GM12864 (cell line): Measurements from ENCODE around the gene PHTF2.
"Not testable (repeated sequence)": the region's sequence is repeated elsewhere in the genome, so short reads cannot be mapped to it uniquely, and the experiment has no call there.

Experiments used
- DNase-seq: peaks from one replicate; pipeline ENCODE4 v3.0.0-alpha.2; 2011; ENCODE audit warnings: low read depth
- H3K4me3 ChIP-seq: 2 replicates; pipeline ENCODE4 v1.5.1; 2011; ENCODE audit warnings: mild to moderate bottlenecking, low read depth, low read length, control low read depth
- TF ChIP-seq, protein P1 (sequence below): IDR thresholded peaks from 2 replicates; pipeline ENCODE4 v1.5.1; 2011; ENCODE audit warnings: low read depth, mild to moderate bottlenecking, moderate library complexity, low read length, control low read depth, inconsistent platforms; ENCODE audit errors: missing control alignments

Gene PHTF2

DNA sequence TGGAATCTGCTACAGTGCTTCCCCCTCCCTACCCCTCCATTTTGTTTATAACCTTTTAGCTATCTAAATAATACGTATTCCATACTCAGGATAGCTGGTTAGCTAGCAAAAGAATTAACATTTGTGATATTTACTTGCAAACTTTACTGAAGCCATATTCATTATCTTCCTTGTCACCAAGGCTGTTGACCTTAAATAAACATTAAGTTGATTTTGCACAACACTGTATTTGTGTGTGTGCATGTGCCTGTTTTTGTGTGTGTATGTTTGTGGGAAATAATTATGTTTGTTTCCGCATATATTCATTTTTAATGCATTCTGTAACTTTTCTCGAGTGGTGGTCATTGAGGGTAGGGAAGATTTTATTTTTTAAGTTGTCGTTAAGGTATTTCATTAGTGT is 16.2 kb upstream of the PHTF2 start:
- no peak for DNase-seq
- TF ChIP-seq, protein P1, sequence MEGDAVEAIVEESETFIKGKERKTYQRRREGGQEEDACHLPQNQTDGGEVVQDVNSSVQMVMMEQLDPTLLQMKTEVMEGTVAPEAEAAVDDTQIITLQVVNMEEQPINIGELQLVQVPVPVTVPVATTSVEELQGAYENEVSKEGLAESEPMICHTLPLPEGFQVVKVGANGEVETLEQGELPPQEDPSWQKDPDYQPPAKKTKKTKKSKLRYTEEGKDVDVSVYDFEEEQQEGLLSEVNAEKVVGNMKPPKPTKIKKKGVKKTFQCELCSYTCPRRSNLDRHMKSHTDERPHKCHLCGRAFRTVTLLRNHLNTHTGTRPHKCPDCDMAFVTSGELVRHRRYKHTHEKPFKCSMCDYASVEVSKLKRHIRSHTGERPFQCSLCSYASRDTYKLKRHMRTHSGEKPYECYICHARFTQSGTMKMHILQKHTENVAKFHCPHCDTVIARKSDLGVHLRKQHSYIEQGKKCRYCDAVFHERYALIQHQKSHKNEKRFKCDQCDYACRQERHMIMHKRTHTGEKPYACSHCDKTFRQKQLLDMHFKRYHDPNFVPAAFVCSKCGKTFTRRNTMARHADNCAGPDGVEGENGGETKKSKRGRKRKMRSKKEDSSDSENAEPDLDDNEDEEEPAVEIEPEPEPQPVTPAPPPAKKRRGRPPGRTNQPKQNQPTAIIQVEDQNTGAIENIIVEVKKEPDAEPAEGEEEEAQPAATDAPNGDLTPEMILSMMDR: no peak
- no peak overlapping the region for H3K4me3 ChIP-seq

DNA sequence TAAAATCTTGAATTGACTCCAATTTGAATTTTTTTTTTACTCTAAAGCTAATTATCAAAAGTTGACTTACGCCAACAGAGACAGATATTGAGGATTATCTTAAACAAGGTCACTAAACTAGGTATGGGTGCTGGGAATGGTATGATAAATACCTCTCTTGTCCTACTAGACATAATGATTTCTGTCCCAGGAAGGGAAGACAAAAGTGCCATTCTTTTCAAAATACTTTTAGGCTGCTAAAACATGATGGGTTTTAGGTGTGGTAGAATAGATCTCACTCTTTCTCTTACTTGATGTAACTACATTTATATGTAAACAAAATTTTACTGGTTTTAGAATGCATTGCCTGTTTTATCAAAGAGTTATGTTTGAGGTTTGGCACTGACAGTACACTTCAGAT is 15.5 kb upstream of the PHTF2 start:
- TF ChIP-seq, protein P1: no peak
- no peak for DNase-seq
- no peak overlapping the region for H3K4me3 ChIP-seq

DNA sequence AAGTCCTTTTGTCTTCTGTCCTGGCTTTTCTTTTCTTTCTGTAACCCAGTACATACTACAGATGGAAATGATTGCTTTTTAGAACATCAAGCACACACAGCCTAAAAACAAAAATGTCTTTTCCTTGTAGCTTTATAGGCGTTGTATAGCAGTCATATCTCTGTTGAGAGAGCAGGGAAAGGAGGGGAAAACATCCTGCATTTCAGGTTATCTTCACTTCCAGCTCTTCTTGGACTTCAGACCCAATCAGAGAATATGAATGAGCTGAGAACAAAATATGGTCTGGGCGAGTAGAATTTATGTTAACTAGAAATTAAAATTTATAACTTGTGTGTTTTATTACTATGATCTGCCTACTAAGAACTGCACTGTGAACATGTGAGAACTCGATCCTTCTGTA is 15.0 kb upstream of the PHTF2 start:
- DNase-seq: no peak
- TF ChIP-seq, protein P1: no peak
- H3K4me3 ChIP-seq: no peak overlapping the region

DNA sequence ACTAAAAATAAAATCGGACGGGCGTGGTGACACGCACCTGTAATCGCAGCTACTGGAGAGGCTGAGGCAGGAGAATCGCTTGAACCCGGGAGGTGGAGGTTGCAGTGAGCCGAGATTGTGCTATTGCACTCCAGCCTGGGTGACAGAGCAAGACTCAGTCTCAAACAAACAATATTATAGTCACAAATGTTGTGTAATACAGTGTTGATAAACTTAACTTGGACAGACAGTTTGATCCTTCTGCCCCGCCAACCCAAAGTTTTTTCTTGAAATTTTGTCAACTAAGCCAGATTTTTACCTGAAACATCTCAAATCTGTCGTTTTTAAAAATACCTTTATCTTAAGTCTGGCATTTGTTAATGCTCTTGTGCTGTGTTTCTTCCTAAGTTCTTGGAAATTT is 14.1 kb upstream of the PHTF2 start:
- H3K4me3 ChIP-seq, DNase-seq: not testable (repeated sequence)

DNA sequence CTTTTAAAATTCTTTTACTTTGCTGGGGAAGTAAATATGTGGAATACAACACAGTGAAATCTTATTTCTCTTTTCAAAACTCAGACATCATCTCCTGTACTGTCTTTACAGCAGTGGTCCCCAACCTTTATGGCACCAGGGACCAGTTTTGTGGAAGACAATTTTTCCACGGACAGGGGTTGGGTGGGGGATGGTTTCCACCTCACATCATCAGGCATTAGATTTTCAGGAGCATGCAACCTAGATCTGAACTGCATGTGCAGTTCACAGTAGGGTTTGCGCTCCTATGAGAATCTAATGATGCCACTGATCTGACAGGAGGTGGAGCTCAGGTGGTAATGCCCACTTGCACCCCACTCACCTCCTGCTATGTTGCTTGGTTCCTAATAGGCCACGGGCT is 12.6 kb upstream of the PHTF2 start:
- no peak overlapping the region for H3K4me3 ChIP-seq
- TF ChIP-seq, protein P1: no peak
- no peak for DNase-seq

DNA sequence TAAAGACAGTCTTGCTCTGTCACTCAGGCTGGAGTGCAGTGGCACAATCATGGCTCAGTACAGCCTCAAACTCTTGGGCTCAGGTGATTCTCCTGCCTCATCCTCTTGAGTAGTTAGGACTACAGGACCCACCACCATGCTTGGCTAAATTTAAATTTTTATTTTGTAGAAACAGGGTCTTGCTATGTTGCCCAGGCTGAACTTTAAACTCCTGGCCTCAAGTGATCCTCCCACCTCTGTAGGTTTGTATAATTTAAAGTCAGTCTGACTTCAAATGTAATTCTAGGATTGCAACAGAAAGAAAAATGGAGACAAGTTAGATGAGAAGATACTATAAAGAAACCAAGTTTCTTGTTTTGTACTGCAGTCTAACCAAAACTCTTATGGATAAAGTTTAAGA is 11.8 kb upstream of the PHTF2 start:
- TF ChIP-seq, protein P1: no peak
- no peak overlapping the region for H3K4me3 ChIP-seq
- DNase-seq: no peak

DNA sequence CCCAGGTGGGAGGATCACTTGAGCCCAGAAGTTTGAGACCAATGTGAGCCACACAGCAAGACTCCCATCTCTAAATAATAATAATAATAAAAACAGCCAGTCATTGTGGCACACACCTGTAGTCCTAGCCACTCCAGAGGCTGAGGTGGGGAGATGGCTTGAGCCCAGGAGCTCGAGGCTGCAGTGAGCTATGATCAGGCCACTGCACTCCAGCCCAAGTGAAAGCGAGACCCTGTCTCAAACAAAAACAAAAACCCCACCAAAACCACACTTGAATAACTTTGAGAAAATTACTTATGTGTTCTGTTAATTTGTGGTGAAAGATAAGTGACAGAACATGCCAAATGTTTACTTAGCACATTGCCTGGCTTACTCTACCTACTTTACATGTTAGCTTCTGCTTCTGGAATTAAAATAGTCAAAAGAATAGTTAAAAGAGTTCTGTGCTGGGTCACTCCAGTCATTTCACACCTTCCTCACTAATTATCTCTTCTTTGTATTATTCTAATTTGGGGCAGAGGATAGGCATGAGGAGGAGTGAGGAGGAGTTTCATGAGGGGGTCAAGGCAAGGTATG is 10.2 kb upstream of the PHTF2 start:
- TF ChIP-seq, protein P1: no peak
- no peak for DNase-seq
- H3K4me3 ChIP-seq: no peak overlapping the region
